Skeletal muscle tissue (tissue), 4 donors: Measurements from ENCODE around the gene CPOX. TPM values are rescaled to one million over a fixed set of nuclear protein-coding genes. Genes with fewer than 3 reads are reported as not detected.

ENCODE experiments used
- H3K27ac ChIP-seq: one replicate; pipeline ENCODE4 v1.7.0; 2013; ENCODE audit warnings: mild to moderate bottlenecking, low read depth, low read length, inconsistent platforms
- H3K27me3 ChIP-seq, 3 donors: one replicate each; pipeline ENCODE4 v1.7.0; 2013; ENCODE audit warnings: low read length in 3 of 3; ENCODE audit not compliant: control insufficient read depth in 3 of 3, insufficient read depth in 3 of 3
- H3K36me3 ChIP-seq, 3 donors: one replicate each; pipeline ENCODE4 v1.7.0; 2013; ENCODE audit warnings: low read length in 3 of 3; ENCODE audit not compliant: control insufficient read depth in 3 of 3, insufficient read depth in 3 of 3
- H3K4me1 ChIP-seq, 3 donors: one replicate each; pipeline ENCODE4 v1.7.0; 2013; ENCODE audit warnings: low read length in 3 of 3, mild to moderate bottlenecking in 3 of 3; ENCODE audit not compliant: control insufficient read depth in 3 of 3, insufficient read depth in 3 of 3
- H3K4me3 ChIP-seq, 3 donors: one replicate each; pipeline ENCODE4 v1.7.0; 2013; ENCODE audit warnings: low read length in 3 of 3
- H3K9ac ChIP-seq, 3 donors: one replicate each; pipeline ENCODE4 v1.7.0; 2013; ENCODE audit warnings: low read length in 3 of 3, mild to moderate bottlenecking in 3 of 3, moderate library complexity in 2 of 3, low read depth in 1 of 3
- H3K9me3 ChIP-seq, 3 donors: one replicate each; pipeline ENCODE4 v1.7.0; 2013; ENCODE audit warnings: low read length in 3 of 3; ENCODE audit not compliant: control insufficient read depth in 3 of 3
- total RNA-seq: library from RNA; depleted of rRNA; stranded (reverse); fragments of >200 nt; gene quantifications from one replicate; pipeline ENCODE4 v1.2.3, GENCODE V29; 2014
- donor health status: Osteomylitis.

CPOX gene
- total RNA-seq, 1 donor from 2014 or later: 13.6 TPM

GRCh38 chr3:98582042-98582441 lies 11.4 kb downstream of the CPOX start:
- peaks cover 14 to 34% (median 30%) of the 10 kb centered on the region in 3 donors for H3K36me3 ChIP-seq
- no peak overlapping the region for H3K27ac ChIP-seq
- no peak overlapping the region for H3K9ac ChIP-seq
- no peaks in the 10 kb centered on the region for H3K4me1 ChIP-seq
- H3K4me3 ChIP-seq: no peak overlapping the region
- H3K27me3 ChIP-seq: no peaks in the 10 kb centered on the region
- no peaks in the 10 kb centered on the region for H3K9me3 ChIP-seq

- no peaks in the 10 kb centered on the region for H3K4me1 ChIP-seq
- H3K27me3 ChIP-seq: no peaks in the 10 kb centered on the region
- no peak overlapping the region for H3K9ac ChIP-seq
- peaks cover 14 to 34% (median 30%) of the 10 kb centered on the region in 3 donors for H3K36me3 ChIP-seq
- H3K27ac ChIP-seq: no peak overlapping the region
- no peaks in the 10 kb centered on the region for H3K9me3 ChIP-seq
- H3K4me3 ChIP-seq: no peak overlapping the region
These were observed 11.9 kb downstream of the CPOX start for GRCh38 chr3:98581474-98581873.

GRCh38 chr3:98580401-98581386 lies 12.7 kb downstream of the CPOX start:
- Histone ChIP-seq H3K36me3 (peaks cover 14 to 29% (median 28%) of the 10 kb centered on the region in 3 donors), H3K4me3 (no peak overlapping the region), H3K27ac (no peak overlapping the region), H3K4me1 (no peaks in the 10 kb centered on the region), H3K27me3 (no peaks in the 10 kb centered on the region), H3K9ac (no peak overlapping the region), H3K9me3 (no peaks in the 10 kb centered on the region)

GRCh38 chr3:98577178-98577895 lies 16.1 kb downstream of the CPOX start:
- Histone ChIP-seq H3K4me1 (no peaks in the 10 kb centered on the region), H3K9me3 (no peaks in the 10 kb centered on the region), H3K36me3 (peaks cover 10 to 26% (median 25%) of the 10 kb centered on the region in 3 donors), H3K4me3 (no peak overlapping the region), H3K27me3 (no peaks in the 10 kb centered on the region), H3K27ac (no peak overlapping the region), H3K9ac (no peak overlapping the region)

- Histone ChIP-seq H3K36me3 (peaks cover 0 to 15% (median 12%) of the 10 kb centered on the region in 3 donors), H3K4me3 (no peak overlapping the region), H3K4me1 (no peaks in the 10 kb centered on the region), H3K27me3 (no peaks in the 10 kb centered on the region), H3K27ac (no peak overlapping the region), H3K9ac (no peak overlapping the region), H3K9me3 (no peaks in the 10 kb centered on the region)
These were observed 19.3 kb downstream of the CPOX start for GRCh38 chr3:98574132-98574531.

GRCh38 chr3:98573181-98573728 lies 20.2 kb downstream of the CPOX start:
- Histone ChIP-seq H3K4me3 (no peak overlapping the region), H3K36me3 (peaks cover 0 to 9% (median 7%) of the 10 kb centered on the region in 3 donors), H3K27me3 (no peaks in the 10 kb centered on the region), H3K4me1 (no peaks in the 10 kb centered on the region), H3K27ac (no peak overlapping the region), H3K9ac (no peak overlapping the region), H3K9me3 (no peaks in the 10 kb centered on the region)

DNA sequence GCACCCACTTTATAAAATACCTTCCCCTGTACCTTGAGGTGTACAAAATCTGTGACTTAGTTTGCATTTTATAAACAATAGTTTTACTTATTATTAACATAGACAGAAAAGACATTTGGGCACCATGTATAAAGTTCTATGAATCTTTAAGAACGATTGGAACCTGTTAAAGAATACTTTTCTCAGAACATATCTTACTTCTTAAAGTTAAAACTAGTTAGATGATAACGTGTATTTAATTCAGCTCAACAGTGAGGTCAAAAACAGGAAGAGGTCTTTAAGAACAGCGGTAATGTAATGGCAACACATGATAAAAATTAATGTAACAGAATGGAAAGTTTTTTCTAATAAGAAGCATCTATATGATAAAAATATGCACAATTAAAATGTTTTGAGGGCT lies 25.0 kb downstream of the CPOX start:
- Histone ChIP-seq H3K36me3 (no peaks in the 10 kb centered on the region), H3K4me1 (no peaks in the 10 kb centered on the region), H3K4me3 (no peak overlapping the region), H3K27ac (no peak overlapping the region), H3K9ac (no peak overlapping the region), H3K27me3 (no peaks in the 10 kb centered on the region), H3K9me3 (no peaks in the 10 kb centered on the region)

- Histone ChIP-seq H3K4me1 (no peaks in the 10 kb centered on the region), H3K27me3 (no peaks in the 10 kb centered on the region), H3K9me3 (no peaks in the 10 kb centered on the region), H3K9ac (no peak overlapping the region), H3K36me3 (no peaks in the 10 kb centered on the region), H3K4me3 (no peak overlapping the region), H3K27ac (no peak overlapping the region)
These were observed 25.6 kb downstream of the CPOX start for GRCh38 chr3:98567666-98568270.

DNA sequence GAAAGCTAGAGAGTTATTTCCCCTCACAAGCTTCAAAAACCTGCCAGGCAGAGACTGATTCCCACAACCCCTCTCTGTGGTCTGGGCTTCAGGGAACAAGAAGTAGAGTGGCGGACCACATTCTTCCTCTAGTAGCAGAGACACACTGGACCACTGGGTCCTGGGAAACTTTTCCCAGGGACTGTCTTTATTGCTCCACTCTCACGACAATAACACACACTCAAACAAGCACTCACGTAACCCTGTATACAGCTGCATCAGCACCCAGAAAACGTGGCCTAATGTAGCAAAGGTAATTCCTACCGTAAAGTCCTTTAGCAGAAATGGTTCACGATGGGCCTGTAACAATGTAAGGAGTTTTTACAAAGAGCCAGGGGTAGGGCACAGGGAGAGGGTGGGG lies 27.6 kb downstream of the CPOX start:
- Histone ChIP-seq H3K36me3 (no peaks in the 10 kb centered on the region), H3K4me1 (no peaks in the 10 kb centered on the region), H3K9me3 (no peaks in the 10 kb centered on the region), H3K4me3 (no peak overlapping the region), H3K27ac (no peak overlapping the region), H3K9ac (no peak overlapping the region), H3K27me3 (no peaks in the 10 kb centered on the region)
